HepG2 (cell line): Measurements from ENCODE around the gene ATF1. TPM values are rescaled to one million over a fixed set of nuclear protein-coding genes. Genes with fewer than 3 reads are reported as not detected.
A peak's percentile ranks its signal among the peaks of the same experiment; 100 is the strongest.

Source experiments
- ATAC-seq: fragments of 200-7000 bp; cut with Tn5 transposase; 3 replicates; pipeline ENCODE4 v1.9.1; 2020; ENCODE audit warnings: mild to moderate bottlenecking, moderate library complexity
- BruUV-seq: library from RNA; stranded (reverse); fragments of 400-500 nt; replicated peaks from 2 replicates; lab custom pipeline; 2021; lab: Mats Ljungman, UMichigan
- CTCF ChIA-PET: fragments of 300-600 bp; formaldehyde crosslinking; extraction: SDS; loops from one replicate; lab custom pipeline; 2021; ENCODE audit warnings: low total read pairs, inconsistent platforms, low intra/inter-chr PET ratio; lab: Yijun Ruan, JAX
- POLR2A ChIA-PET: fragments of 350-600 bp; sonication (Branson Sonifier 250); formaldehyde crosslinking; loops from one replicate; lab custom pipeline; 2020; ENCODE audit warnings: antibody characterized with exemption, inconsistent platforms; lab: Yijun Ruan, JAX
- DNase-seq: peaks from one replicate; pipeline ENCODE4 v3.0.0-alpha.2; 2015; ENCODE audit warnings: low spot score
- FAIRE-seq: peaks from 3 replicates; lab custom pipeline; 2011; peaks lifted over from hg19 to GRCh38; lab: Jason Lieb, UNC
- H2AFZ ChIP-seq: one replicate; pipeline ENCODE4 v1.6.1; 2011; ENCODE audit warnings: low read length, inconsistent platforms
- H3K27ac ChIP-seq: fragments of 300-600 bp; 3 replicates; pipeline ENCODE4 v1.8.0; 2011; ENCODE audit warnings: mixed run types, mild to moderate bottlenecking, mixed read lengths, low read length, inconsistent platforms; ENCODE audit not compliant: insufficient read depth; ENCODE audit errors: extremely low read length
- H3K27me3 ChIP-seq, 2 experiments: fragments of 200-600 bp in 1 of 2; 2 replicates in 1 of 2; 3 replicates in 1 of 2; pipeline versions ENCODE4 v1.6.0 to v1.8.0; 2011; ENCODE audit warnings: low read length in 2 of 2, mild to moderate bottlenecking in 2 of 2, moderate library complexity in 2 of 2, inconsistent platforms in 1 of 2; ENCODE audit not compliant: insufficient read depth in 2 of 2, control insufficient read depth in 1 of 2
- H3K36me3 ChIP-seq, 2 experiments: fragments of 200-600 bp in 1 of 2; replicated peaks in 1 of 2; 2 replicates in 1 of 2; 3 replicates in 1 of 2; pipeline versions ENCODE4 v1.5.1 to v1.8.0; 2011; ENCODE audit warnings: low read length in 2 of 2, inconsistent platforms in 1 of 2; ENCODE audit not compliant: insufficient read depth in 2 of 2, control insufficient read depth in 1 of 2
- H3K4me1 ChIP-seq: 2 replicates; pipeline ENCODE4 v1.5.1; 2012; ENCODE audit warnings: low read length, inconsistent platforms; ENCODE audit not compliant: insufficient read depth
- H3K4me2 ChIP-seq: 2 replicates; pipeline ENCODE4 v1.6.0; 2011; ENCODE audit warnings: low read depth, low read length, inconsistent platforms
- H3K4me3 ChIP-seq, 3 experiments: fragments of 200-600 bp in 1 of 3; sonication (generic), shearing (Covaris generic) in 1 of 3; replicated peaks in 1 of 3; 2 replicates each; pipeline ENCODE4 v1.5.1; 2011 to 2016; ENCODE audit warnings: low read length in 3 of 3, inconsistent platforms in 2 of 3, low read depth in 2 of 3, mild to moderate bottlenecking in 2 of 3, control low read depth in 1 of 3, mixed read lengths in 1 of 3; ENCODE audit not compliant: insufficient read depth in 1 of 3
- H3K79me2 ChIP-seq: one replicate; pipeline ENCODE4 v1.6.1; 2011; ENCODE audit warnings: low read length, inconsistent platforms; ENCODE audit not compliant: insufficient read depth
- H3K9ac ChIP-seq: 2 replicates; pipeline ENCODE4 v1.6.0; 2011; ENCODE audit warnings: mild to moderate bottlenecking, low read depth, low read length, inconsistent platforms; ENCODE audit not compliant: insufficient read depth
- H3K9me3 ChIP-seq: 2 replicates; pipeline ENCODE4 v1.5.1; 2012; ENCODE audit warnings: mild to moderate bottlenecking, low read length
- H4K20me1 ChIP-seq: 2 replicates; pipeline ENCODE4 v1.6.0; 2011; ENCODE audit warnings: inconsistent platforms, mild to moderate bottlenecking, low read length, moderate library complexity; ENCODE audit not compliant: insufficient read depth
- BATF2 ChIP-seq: sonication (generic); formaldehyde crosslinking; IDR thresholded peaks from 2 replicates; pipeline ENCODE4 v1.8.0; 2022; ENCODE audit warnings: mild to moderate bottlenecking, missing genetic modification reagents, moderate library complexity
- MEIS1 ChIP-seq: sonication (generic); formaldehyde crosslinking; IDR thresholded peaks from 2 replicates; pipeline ENCODE4 v1.9.0; 2021; ENCODE audit warnings: mild to moderate bottlenecking, missing genetic modification reagents, moderate library complexity, borderline replicate concordance
- PRDM4 ChIP-seq: sonication (generic); formaldehyde crosslinking; IDR thresholded peaks from 2 replicates; pipeline ENCODE4 v1.9.0; 2021; ENCODE audit warnings: missing genetic modification reagents, borderline replicate concordance
- RBM22 ChIP-seq: fragments of 200-400 bp; formaldehyde crosslinking; optimal IDR thresholded peaks from 2 replicates; pipeline ENCODE3; 2017; ENCODE audit warnings: mild to moderate bottlenecking, low read length, moderate library complexity
- SIN3A ChIP-seq: IDR thresholded peaks from 2 replicates; pipeline ENCODE4 v1.6.1; 2011; ENCODE audit warnings: low read depth, mild to moderate bottlenecking, control low read depth, low read length, borderline replicate concordance
- WGBS: methylation state at CpG from one replicate; pipeline ENCODE4 v1.1.6; 2017; ENCODE audit warnings: low lambda C conversion rate; 5-methylcytosine and 5-hydroxymethylcytosine counted together
- in situ Hi-C: cut with HindIII; loops from 2 replicates; pipeline ENCODE4 v1.10.0; 2017; ENCODE audit warnings: low pct_unique_long_range_greater_than_20kb; ENCODE audit not compliant: extremely low pct_ligation_motif_present
- intact Hi-C: fragments of 100-400 bp; cut with micrococcal nuclease; formaldehyde crosslinking; loops from one replicate; pipeline ENCODE4 v1.10.0; 2022; ENCODE audit not compliant: unreplicated experiment
- polyA plus RNA-seq, 8 experiments: library from polyadenylated mRNA; depleted of rRNA in 3 of 8; stranded (reverse) in 7 of 8; unstranded in 1 of 8; fragments of >200 nt; fragmentation: Illumina TruSeq in 4 of 8; extraction: Trizol in 4 of 8; gene quantifications; 2 replicates each; pipeline versions ENCODE4 v1.2.1 to v1.2.3, GENCODE V29; 2011 to 2016; ENCODE audit warnings: low read depth in 4 of 8, missing spikeins in 1 of 8, mixed read lengths in 1 of 8; ENCODE audit not compliant: insufficient read depth in 1 of 8
- total RNA-seq, 5 experiments: library from RNA; depleted of rRNA; stranded (reverse); fragments of >200 nt; fragmentation: Illumina TruSeq; extraction: Trizol; gene quantifications; 2 replicates each; pipeline ENCODE4 v1.2.3, GENCODE V29; 2016; ENCODE audit warnings: low read depth in 1 of 5
- TF ChIP-seq, protein P1 (sequence below): fragments of 450-650 bp; IDR thresholded peaks from 2 replicates; pipeline ENCODE4 v1.6.1; 2017
- TF ChIP-seq, protein P2 (sequence below), 2 experiments: IDR thresholded peaks; 2 replicates each; pipeline ENCODE4 v1.6.1; 2011 to 2012; ENCODE audit warnings: low read length in 2 of 2, borderline replicate concordance in 1 of 2, low read depth in 1 of 2, mild to moderate bottlenecking in 1 of 2, moderate library complexity in 1 of 2

ATF1 gene
- total and polyA plus RNA-seq, 2 of the 13 experiments (the other 11 are each of a cell fraction or from before 2014, with no cell fraction given) = 29.3 to 52.0 TPM

- peak; percentile 65 for ATAC-seq
- BruUV-seq = no TSS peak
- H3K79me2 ChIP-seq = no peaks in the 10 kb centered on the region
- no peak overlapping the region for H3K4me3 ChIP-seq
- 89% methylated on average over 4 of the region's 4 CpGs for WGBS
- no peak overlapping the region for H2AFZ ChIP-seq
- H3K27me3 ChIP-seq = no peaks in the 10 kb centered on the region
- in situ Hi-C loops = no loop called here
- FAIRE-seq = no peak
- intact Hi-C loops = no loop called here
- H3K27ac ChIP-seq = no peak overlapping the region
- no peaks in the 10 kb centered on the region for H3K9me3 ChIP-seq
- H3K4me1 ChIP-seq = peaks cover 14% of the 10 kb centered on the region
- TF ChIP-seq MEIS1 (CRISPR knock-in tag) (no peak), SIN3A (no peak)
- H4K20me1 ChIP-seq = no peaks in the 10 kb centered on the region
- ChIA-PET POLR2A (interaction anchor here (1.1 to 2.1 kb wide), 2 partner anchors 9 to 13 kb away, joined by 3 to 6 read pairs; partner anchors contain the start of gene ATF1), CTCF (no interaction called here)
- DNase-seq = peak; percentile 12
- no peak overlapping the region for H3K4me2 ChIP-seq
- no peak overlapping the region for H3K9ac ChIP-seq
- H3K36me3 ChIP-seq = peaks cover 1 to 19% of the 10 kb centered on the region in 2 experiments; a peak in 4 of 5 replicates
Observed at GRCh38 chr12:50750366-50750765, 13.5 kb upstream of the ATF1 start.

GRCh38 chr12:50751948-50752721, 11.8 kb upstream of the ATF1 start:
- intact Hi-C loops = no loop called here
- Histone ChIP-seq H3K27me3 (no peaks in the 10 kb centered on the region), H3K9ac (no peak overlapping the region), H2AFZ (no peak overlapping the region), H3K4me3 (no peak overlapping the region), H3K27ac (no peak overlapping the region), H4K20me1 (no peaks in the 10 kb centered on the region), H3K79me2 (no peaks in the 10 kb centered on the region), H3K36me3 (peaks cover 0 to 6% of the 10 kb centered on the region in 2 experiments; a peak in 2 of 5 replicates), H3K4me2 (no peak overlapping the region), H3K9me3 (no peaks in the 10 kb centered on the region), H3K4me1 (peaks cover 14% of the 10 kb centered on the region)
- FAIRE-seq (no peak), ATAC-seq (no peak; the same call in 2 of the 3 replicates), DNase-seq (no peak)
- ChIA-PET POLR2A (interaction anchor here (2.1 kb wide), 1 partner anchor 11 kb away, joined by 6 read pairs; the partner anchor contains the start of gene ATF1), CTCF (no interaction called here)
- 94% methylated on average over 6 of the region's 6 CpGs for WGBS
- in situ Hi-C loops = no loop called here
- no TSS peak for BruUV-seq
- TF ChIP-seq PRDM4 (CRISPR knock-in tag) (no peak), BATF2 (CRISPR knock-in tag) (no peak), RBM22 (peak; percentile 88)
- TF ChIP-seq, protein P1, sequence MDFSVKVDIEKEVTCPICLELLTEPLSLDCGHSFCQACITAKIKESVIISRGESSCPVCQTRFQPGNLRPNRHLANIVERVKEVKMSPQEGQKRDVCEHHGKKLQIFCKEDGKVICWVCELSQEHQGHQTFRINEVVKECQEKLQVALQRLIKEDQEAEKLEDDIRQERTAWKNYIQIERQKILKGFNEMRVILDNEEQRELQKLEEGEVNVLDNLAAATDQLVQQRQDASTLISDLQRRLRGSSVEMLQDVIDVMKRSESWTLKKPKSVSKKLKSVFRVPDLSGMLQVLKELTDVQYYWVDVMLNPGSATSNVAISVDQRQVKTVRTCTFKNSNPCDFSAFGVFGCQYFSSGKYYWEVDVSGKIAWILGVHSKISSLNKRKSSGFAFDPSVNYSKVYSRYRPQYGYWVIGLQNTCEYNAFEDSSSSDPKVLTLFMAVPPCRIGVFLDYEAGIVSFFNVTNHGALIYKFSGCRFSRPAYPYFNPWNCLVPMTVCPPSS = no peak
- TF ChIP-seq, protein P2, sequence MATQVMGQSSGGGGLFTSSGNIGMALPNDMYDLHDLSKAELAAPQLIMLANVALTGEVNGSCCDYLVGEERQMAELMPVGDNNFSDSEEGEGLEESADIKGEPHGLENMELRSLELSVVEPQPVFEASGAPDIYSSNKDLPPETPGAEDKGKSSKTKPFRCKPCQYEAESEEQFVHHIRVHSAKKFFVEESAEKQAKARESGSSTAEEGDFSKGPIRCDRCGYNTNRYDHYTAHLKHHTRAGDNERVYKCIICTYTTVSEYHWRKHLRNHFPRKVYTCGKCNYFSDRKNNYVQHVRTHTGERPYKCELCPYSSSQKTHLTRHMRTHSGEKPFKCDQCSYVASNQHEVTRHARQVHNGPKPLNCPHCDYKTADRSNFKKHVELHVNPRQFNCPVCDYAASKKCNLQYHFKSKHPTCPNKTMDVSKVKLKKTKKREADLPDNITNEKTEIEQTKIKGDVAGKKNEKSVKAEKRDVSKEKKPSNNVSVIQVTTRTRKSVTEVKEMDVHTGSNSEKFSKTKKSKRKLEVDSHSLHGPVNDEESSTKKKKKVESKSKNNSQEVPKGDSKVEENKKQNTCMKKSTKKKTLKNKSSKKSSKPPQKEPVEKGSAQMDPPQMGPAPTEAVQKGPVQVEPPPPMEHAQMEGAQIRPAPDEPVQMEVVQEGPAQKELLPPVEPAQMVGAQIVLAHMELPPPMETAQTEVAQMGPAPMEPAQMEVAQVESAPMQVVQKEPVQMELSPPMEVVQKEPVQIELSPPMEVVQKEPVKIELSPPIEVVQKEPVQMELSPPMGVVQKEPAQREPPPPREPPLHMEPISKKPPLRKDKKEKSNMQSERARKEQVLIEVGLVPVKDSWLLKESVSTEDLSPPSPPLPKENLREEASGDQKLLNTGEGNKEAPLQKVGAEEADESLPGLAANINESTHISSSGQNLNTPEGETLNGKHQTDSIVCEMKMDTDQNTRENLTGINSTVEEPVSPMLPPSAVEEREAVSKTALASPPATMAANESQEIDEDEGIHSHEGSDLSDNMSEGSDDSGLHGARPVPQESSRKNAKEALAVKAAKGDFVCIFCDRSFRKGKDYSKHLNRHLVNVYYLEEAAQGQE (IDR thresholded peaks at IDR 0.05; ENCODE audit: borderline replicate concordance in 1 of 2, low read depth in 1 of 2, low read length in 2 of 2) = no peak
